GM08714 (cell line): ENCODE data around the gene TUBGCP4.
A peak's percentile ranks its signal among the peaks of the same experiment; 100 is the strongest.

Experiments used
- H3K4me3 ChIP-seq: fragments of 200-500 bp; sonication (Bioruptor generic); 2 replicates; pipeline ENCODE4 v1.5.1; 2014; ENCODE audit warnings: mild to moderate bottlenecking, low read length, inconsistent platforms
- ZNF274 ChIP-seq: IDR thresholded peaks from 2 replicates; pipeline ENCODE4 v1.6.1; 2012; ENCODE audit warnings: mild to moderate bottlenecking, low read depth, low read length

The TUBGCP4 gene

DNA sequence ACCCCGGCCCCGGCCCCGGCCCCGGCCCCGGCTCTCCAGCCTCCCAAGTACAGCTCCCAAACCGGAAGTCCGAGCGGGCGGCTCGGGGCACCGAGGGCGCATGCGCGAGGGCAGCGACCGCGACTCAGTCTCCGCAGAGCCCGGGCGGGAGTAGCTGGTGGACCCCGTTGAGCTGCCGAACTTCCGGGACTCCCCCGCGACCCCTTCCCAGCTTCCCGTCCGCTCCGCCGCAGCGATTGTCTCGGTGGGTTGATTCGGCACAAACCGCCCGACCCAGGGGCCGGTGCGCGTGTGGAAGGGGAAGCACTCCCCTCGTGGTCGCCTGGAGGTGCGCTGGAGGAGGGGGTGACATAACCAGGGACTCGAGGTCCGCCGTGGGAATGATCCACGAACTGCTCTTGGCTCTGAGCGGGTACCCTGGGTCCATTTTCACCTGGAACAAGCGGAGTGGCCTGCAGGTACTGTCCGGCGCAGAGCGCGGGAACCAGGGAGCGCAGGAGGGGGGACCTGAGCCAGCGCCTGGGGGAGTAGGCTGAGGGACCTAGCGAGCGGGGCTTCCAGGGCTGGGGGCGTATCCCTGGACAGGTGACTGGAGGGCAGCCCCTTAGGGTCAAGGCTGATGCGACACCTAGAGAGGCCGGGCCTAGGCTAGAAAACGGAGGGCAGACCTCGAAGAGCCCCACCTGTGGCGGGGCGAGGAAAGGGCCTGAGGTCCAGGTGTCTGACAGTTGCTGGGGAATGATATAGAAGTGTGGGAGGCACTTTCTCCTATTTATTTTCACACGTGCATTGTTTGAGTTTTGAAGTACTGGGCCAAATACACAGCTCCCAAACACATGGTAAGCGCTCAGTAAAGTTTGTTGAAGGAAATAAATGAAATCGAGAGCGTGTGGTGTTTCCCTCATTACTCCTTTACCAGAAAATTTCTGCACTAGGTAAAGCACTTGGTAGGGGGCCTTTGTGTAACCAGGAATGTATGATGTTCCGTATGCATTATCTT, at the start of gene TUBGCP4, which contains the start of gene ZSCAN29:
Gene TUBGCP4 (plus strand): TSS at position 127 of the 1,000 bp plus-strand sequence. CDS start 254 bp downstream, at position 381.
Gene ZSCAN29 (minus strand): TSS at position 69 of the 1,000 bp plus-strand sequence. CDS start 1,130 bp downstream, outside the sequence.
- H3K4me3 ChIP-seq = peak within 1 kb of the TSS; percentile 67
- no peak for TF ChIP-seq ZNF274

DNA sequence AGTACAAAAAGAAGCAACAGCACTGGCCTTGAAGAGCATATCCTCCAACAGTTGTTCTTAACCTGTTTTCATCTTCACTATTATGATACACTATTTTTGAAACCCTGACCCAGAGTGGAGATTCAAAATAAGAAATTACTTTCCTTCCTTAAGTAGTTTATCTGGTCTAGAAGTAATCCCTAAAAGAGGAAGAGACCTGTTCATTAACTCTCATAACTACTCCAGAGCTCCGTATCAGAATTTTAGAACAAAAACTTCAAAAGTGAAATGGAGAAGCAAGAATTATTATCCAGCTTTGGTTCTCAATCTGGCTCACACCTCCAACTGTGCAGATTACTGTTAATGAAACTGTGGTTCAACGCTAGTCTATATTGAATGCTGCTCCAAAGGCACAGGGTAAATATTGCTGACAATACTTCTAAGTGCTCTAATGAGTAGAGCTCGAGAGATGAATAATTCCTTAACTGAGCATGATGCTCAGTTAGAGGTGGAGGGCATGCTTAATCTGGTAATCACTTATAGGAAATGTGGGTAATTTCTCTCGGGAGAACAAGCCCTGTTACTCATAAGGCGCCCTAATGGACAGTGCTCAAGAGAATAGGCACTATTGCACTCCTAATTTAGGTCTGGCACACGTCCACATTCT, 45.7 kb upstream of the TUBGCP4 start:
- H3K4me3 ChIP-seq = no peak overlapping the region
- no peak for TF ChIP-seq ZNF274

- peak overlapping the region; percentile 97 for H3K4me3 ChIP-seq
- no peak for TF ChIP-seq ZNF274
These were observed 41.5 kb upstream of the TUBGCP4 start for GRCh38 chr15:43329217-43329959.

DNA sequence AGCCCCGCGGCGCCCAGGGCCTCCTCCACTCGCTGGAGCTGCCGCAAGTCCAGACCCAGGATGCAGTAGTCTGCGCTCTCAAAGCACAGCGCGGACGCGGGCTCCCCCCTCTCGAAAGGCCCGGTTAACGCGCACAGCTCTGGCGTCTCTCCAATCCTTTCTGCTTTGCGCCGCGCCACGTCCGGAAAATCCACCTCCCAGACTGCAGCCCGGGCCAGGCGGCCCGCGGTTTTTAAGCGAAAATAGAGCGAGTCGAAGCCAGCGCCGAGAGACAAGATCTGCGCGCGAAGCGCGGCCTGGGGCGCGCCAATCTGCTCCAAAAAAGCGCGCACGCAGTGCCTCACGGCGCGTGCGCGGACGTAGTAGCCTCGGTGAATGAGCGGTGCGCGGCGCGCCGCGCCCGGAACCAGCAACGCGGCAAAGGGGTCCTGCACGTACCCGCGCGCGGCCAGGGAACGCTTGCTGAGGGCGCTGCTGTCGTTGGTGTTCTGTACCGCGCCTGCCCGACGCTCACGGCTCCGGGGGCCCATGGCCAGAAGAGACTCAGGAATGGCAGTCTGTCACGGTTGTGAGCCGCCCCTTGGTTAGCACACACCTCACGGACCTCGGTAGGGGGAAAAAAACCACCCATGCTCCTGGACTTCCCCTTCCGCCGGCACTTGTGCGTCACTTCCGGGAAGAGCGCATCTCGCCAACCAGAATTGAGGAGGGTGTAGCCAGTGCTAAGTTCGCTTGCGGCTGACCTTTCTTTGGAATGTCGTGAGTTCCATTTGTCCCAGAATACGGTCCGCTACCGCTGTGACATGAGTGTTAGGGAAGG, 40.7 kb upstream of the TUBGCP4 start, which contains the start of gene LCMT2:
Gene LCMT2 (minus strand): TSS at position 614 of the 820 bp plus-strand sequence. CDS start 84 bp downstream, at position 530.
- H3K4me3 ChIP-seq = peak within 1 kb of the TSS; percentile 97
- TF ChIP-seq ZNF274 = no peak

GRCh38 chr15:43330780-43331087, 40.2 kb upstream of the TUBGCP4 start:
- TF ChIP-seq ZNF274 = no peak
- H3K4me3 ChIP-seq = peak overlapping the region; percentile 97

DNA sequence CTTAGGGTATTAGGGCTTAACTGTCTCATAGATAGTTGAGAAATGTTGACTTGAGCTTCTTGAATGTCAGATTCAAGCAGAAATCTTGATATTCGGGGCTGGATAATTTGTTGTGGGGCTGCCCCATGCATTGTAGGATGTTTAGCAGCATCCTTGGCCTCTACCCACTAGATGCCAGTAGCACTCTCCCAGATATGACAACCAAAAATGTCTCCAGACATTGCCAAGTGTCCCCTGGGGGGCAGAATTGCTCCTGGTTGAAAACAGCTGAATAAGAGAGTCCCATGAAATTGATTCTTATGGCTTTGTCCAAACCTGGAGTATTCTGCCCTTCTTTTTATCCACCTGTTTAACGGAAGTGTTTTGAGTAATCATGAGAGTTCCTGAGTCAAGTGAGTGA, 24.6 kb upstream of the TUBGCP4 start:
- TF ChIP-seq ZNF274 = no peak
- no peak overlapping the region for H3K4me3 ChIP-seq

DNA sequence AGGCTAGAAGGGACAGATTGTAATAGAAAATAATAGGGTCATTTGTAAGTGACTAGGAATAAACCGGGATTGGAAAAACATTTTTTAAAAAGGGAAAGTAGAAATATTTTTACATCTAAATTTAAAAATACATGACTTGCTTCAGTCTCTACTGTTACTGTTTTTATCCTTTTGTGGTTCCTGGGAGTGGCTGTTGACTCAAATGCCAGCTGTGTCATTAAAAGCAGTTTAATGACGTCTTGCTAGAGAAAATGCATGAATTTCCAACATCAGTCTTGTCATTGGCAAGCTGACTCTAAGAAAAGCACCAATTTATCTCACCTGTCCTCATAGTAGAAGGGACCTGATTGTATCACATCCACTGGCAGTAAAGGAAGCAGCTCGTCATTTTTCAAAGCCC, 23.8 kb upstream of the TUBGCP4 start:
- no peak overlapping the region for H3K4me3 ChIP-seq
- no peak for TF ChIP-seq ZNF274

- TF ChIP-seq ZNF274 = no peak
- H3K4me3 ChIP-seq = no peak overlapping the region
These were observed 18.1 kb upstream of the TUBGCP4 start for GRCh38 chr15:43352693-43353382.

- H3K4me3 ChIP-seq = no peak overlapping the region
- no peak for TF ChIP-seq ZNF274
These were observed 10.1 kb upstream of the TUBGCP4 start for GRCh38 chr15:43360821-43361220.

DNA sequence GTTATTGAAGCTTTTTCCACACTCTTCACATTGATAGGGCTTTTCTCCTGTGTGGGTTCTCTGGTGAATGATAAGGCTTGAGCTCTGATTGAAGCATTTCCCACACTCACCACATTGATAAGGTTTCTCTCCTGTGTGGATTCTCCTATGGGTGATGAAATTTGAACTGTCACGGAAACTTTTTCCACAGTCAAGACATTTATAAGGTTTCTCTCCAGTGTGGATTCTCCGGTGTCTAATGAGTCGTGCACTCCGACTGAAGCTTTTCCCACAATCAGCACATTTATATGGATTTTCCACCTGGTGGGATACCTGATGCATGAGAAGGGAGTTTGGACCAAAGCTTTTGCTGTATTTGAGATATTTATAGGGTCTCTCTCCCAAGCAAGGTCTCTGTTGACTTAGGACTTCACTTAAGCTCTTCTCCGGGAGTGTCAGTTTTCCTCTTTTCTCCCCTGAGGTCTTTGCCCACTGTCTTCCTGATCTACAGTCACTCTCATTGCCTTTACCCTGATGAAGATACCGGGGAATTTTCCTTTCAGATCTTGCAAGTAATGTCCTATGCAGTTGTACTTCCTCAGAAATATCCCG, 9.5 kb upstream of the TUBGCP4 start:
- TF ChIP-seq ZNF274 = no peak
- H3K4me3 ChIP-seq = no peak overlapping the region

GRCh38 chr15:43370310-43370974, 459 bp upstream of the TUBGCP4 start:
- H3K4me3 ChIP-seq = peak overlapping the region; percentile 67
- no peak for TF ChIP-seq ZNF274
